GM20431 (cell line): Measurements from ENCODE around the gene MZT2A.
"Not testable (repeated sequence)": the region's sequence is repeated elsewhere in the genome, so short reads cannot be mapped to it uniquely, and the experiment has no call there.

Experiments used
- in situ Hi-C: fragments of 300-500 bp; cut with MseI, MboI; formaldehyde crosslinking; loops from one replicate; pipeline ENCODE4 v1.15.0; 2020; ENCODE audit warnings: low sequenced_read_pairs; ENCODE audit not compliant: unreplicated experiment

MZT2A gene

DNA sequence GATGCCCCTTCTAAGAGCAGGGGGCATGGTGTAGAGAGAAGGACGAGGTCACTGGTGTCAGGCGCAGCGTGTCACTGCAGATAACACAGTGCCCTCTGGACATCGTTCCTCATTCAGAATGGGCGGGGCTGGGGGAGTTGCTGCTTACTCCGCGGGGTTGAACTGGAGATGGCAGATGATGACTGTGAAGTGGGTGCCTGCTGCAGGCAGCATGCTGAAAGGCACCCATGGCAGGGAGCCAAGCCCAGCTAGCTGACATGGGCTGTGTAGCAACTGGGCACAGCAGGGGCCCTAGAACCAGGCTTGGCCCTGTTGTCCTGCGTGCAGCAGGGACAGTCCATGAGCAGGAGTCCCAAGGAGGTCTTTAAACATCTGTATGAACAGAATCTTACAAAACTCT is 20.6 kb downstream of the MZT2A start:
- in situ Hi-C loops: not testable (repeated sequence)

- in situ Hi-C loops: not testable (repeated sequence)
These were observed 21.3 kb downstream of the MZT2A start for GRCh38 chr2:131470944-131471343.

DNA sequence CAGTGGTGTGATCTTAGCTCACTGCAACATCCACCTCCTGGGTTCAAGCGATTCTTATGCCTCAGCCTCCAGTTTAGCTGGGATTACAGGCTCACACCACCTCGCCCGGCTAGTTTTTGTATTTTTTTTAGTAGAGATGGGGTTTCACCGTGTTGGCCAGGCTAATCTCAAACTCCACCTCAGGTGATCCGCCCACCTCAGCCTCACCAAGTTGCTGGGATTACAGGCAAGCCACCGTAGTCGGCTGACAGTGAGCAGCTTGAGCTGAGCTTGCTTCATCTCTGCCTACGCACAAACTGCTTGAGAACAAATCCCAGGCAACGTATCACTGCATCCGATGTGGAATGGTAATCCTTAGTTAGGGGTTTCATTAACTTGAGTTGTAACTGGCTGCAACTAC is 24.5 kb downstream of the MZT2A start:
- in situ Hi-C loops: not testable (repeated sequence)

DNA sequence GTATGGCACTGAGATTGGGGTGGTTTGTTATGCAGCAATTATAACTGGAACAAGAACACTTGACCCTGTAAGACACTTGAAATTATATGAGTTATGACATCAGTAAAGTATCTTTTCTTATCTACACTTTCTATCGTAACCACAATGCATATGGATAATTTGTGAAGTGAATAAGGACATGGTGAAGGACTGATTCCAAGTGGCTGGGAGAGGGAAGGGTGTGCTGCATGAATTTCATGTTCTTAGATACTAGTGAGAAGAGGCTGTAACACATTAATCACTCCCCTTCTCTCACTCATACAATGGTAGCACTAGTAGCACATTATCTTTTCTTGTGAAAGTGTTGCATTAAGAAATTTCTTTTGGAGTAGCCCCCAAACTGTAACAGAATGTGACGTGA is 37.3 kb downstream of the MZT2A start:
- in situ Hi-C loops: not testable (repeated sequence)

- in situ Hi-C loops: not testable (repeated sequence)
These were observed 40.8 kb downstream of the MZT2A start for GRCh38 chr2:131451265-131451949.

GRCh38 chr2:131447981-131448380 is 44.2 kb downstream of the MZT2A start:
- in situ Hi-C loops: not testable (repeated sequence)

GRCh38 chr2:131445896-131446295 is 46.3 kb downstream of the MZT2A start:
- in situ Hi-C loops: no loop called here

DNA sequence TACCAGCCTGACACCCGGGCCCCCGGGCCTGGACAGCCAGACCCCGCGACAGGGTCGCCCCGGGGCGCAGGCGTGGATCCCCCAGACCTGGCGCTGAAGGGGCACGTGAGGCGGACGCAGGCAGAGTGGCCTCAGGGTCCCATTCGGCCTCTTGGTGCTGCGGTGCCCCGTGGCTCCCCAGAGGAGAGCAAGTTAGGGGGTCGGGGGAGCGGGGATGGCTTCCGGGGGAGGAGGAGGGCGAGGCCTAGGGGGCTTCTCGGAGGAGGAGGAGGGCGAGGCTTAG is 46.7 kb downstream of the MZT2A start:
- in situ Hi-C loops: not testable (repeated sequence)

- in situ Hi-C loops: not testable (repeated sequence)
These were observed 47.3 kb downstream of the MZT2A start for GRCh38 chr2:131444736-131445514.

DNA sequence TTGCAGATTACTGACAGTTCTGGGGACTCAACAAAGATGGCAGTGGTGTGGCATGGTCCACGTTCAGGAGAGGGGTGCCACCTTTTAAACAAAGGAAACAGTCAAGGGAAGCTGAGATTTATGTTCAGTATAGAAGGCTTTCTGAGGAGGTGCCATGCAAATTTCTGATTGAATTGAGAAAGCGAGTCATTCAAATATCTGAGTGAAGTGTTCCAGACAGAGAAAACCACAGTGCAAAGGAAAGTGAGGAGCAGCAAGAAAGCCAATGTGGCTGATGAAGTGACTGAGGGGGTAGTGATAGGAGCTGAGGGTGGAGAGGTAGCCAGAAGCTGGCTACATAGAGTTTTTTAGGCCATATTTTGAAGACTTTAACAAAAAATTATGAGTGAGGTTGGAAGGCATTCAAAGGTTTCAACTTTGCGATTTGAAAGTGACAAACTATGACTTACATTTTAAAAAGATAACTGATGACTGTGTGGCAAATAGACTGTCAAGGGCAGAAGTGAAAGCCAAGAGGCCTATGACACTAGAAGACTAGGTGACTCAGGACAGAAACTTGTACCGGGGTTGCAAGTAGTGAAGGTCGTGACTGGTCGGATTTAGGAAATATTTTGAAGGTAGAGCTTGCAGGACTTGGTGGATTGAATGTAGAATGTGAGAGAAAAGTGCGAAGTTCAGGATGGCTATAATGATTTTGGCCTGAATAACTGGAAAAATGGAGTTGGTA is 51.3 kb downstream of the MZT2A start:
- in situ Hi-C loops: not testable (repeated sequence)
